A549 (cell line): ENCODE data around the gene SYNM. TPM values are rescaled to one million over a fixed set of nuclear protein-coding genes. Genes with fewer than 3 reads are reported as not detected.
A peak's percentile ranks its signal among the peaks of the same experiment; 100 is the strongest.

ENCODE experiments used
- ATAC-seq, 2 experiments: fragments of 200-7000 bp in 1 of 2; fragments of >200 bp in 1 of 2; cut with Nextera tagmentation in 1 of 2; cut with Tn5 transposase in 1 of 2; 3 replicates each; pipeline versions ENCODE4 v1.8.0 to v1.9.1; 2018 to 2020; ENCODE audit warnings: mild to moderate bottlenecking in 1 of 2, moderate library complexity in 1 of 2
- CTCF ChIA-PET: fragments of 300-600 bp; sonication (Branson Sonifier 250); formaldehyde crosslinking; extraction: SDS; loops from one replicate; lab custom pipeline; 2021; ENCODE audit warnings: antibody characterized with exemption, inconsistent platforms; lab: Yijun Ruan, JAX
- POLR2A ChIA-PET: fragments of 350-600 bp; formaldehyde crosslinking; extraction: SDS; loops from one replicate; lab custom pipeline; 2021; ENCODE audit warnings: antibody characterized with exemption, inconsistent platforms; lab: Yijun Ruan, JAX
- DNase-seq, 2 experiments: peaks; one replicate each; pipeline versions ENCODE4 v3.0.0 to v3.0.0-alpha.2; 2011 to 2016; ENCODE audit warnings: low read depth in 1 of 2, low spot score in 1 of 2
- FAIRE-seq: peaks from 2 replicates; lab custom pipeline; 2011; peaks lifted over from hg19 to GRCh38; lab: Jason Lieb, UNC
- H3K27ac ChIP-seq, 2 experiments: fragments of >200 bp; sonication (Bioruptor Twin); formaldehyde crosslinking; 3 replicates each; pipeline ENCODE4 v1.5.1; 2016 to 2017
- H3K4me1 ChIP-seq: fragments of >200 bp; sonication (Bioruptor Twin); formaldehyde crosslinking; 3 replicates; pipeline ENCODE4 v1.6.1; 2016
- H3K4me2 ChIP-seq: fragments of >200 bp; sonication (Bioruptor Twin); formaldehyde crosslinking; 3 replicates; pipeline ENCODE4 v1.6.1; 2016
- H3K4me3 ChIP-seq: fragments of >200 bp; sonication (Bioruptor Twin); formaldehyde crosslinking; 3 replicates; pipeline ENCODE4 v1.5.1; 2016
- H3K9me3 ChIP-seq: fragments of >200 bp; sonication (Bioruptor Twin); formaldehyde crosslinking; 3 replicates; pipeline ENCODE4 v1.6.1; 2016
- BCL3 ChIP-seq: fragments of >200 bp; sonication (Bioruptor Twin); formaldehyde crosslinking; IDR thresholded peaks from 3 replicates; pipeline ENCODE4 v1.6.1; 2016
- CBX2 ChIP-seq: fragments of 200-600 bp; sonication (generic); IDR thresholded peaks from 2 replicates; pipeline ENCODE4 v1.6.1; 2016; ENCODE audit warnings: low read depth, mild to moderate bottlenecking, borderline replicate concordance
- CBX8 ChIP-seq: fragments of 200-600 bp; sonication (generic); IDR thresholded peaks from 2 replicates; pipeline ENCODE4 v1.6.1; 2016
- CHD2 ChIP-seq: fragments of 150-350 bp; IDR thresholded peaks from 2 replicates; pipeline ENCODE4 v1.6.1; 2014; ENCODE audit warnings: low read length; ENCODE audit not compliant: partially characterized antibody
- EHMT2 ChIP-seq: fragments of 200-600 bp; sonication (generic); IDR thresholded peaks from 2 replicates; pipeline ENCODE4 v1.6.1; 2016; ENCODE audit warnings: antibody characterized with exemption, low read depth, mild to moderate bottlenecking, moderate library complexity
- FOSL2 ChIP-seq, 2 experiments: fragments of 450-650 bp in 1 of 2; fragments of >200 bp in 1 of 2; sonication (Bioruptor Twin) in 1 of 2; formaldehyde crosslinking; IDR thresholded peaks; 2 replicates each; pipeline versions ENCODE4 v1.5.0 to v1.6.1; 2016 to 2020; ENCODE audit warnings: mild to moderate bottlenecking in 1 of 2, moderate library complexity in 1 of 2
- FOXS1 ChIP-seq: fragments of 250-450 bp; sonication (Bioruptor Pico); IDR thresholded peaks from 2 replicates; pipeline ENCODE4 v1.5.0; 2020; ENCODE audit warnings: mild to moderate bottlenecking, moderate library complexity
- GATA3 ChIP-seq: IDR thresholded peaks from 2 replicates; pipeline ENCODE4 v1.6.1; 2012; ENCODE audit warnings: borderline replicate concordance
- HEYL ChIP-seq: fragments of 250-450 bp; sonication (Bioruptor Pico); IDR thresholded peaks from 2 replicates; pipeline ENCODE4 v1.8.0; 2021; ENCODE audit warnings: mild to moderate bottlenecking, moderate library complexity
- HOXB13 ChIP-seq: fragments of 250-450 bp; sonication (Bioruptor Pico); IDR thresholded peaks from 2 replicates; pipeline ENCODE4 v1.5.0; 2020; ENCODE audit warnings: low read depth, mild to moderate bottlenecking, moderate library complexity
- JUN ChIP-seq, 2 experiments: fragments of >200 bp; sonication (Bioruptor Twin); formaldehyde crosslinking; IDR thresholded peaks; 2 replicates in 1 of 2; 3 replicates in 1 of 2; pipeline ENCODE4 v1.6.1; 2016 to 2017
- JUNB ChIP-seq: fragments of >200 bp; sonication (Bioruptor Twin); formaldehyde crosslinking; IDR thresholded peaks from 2 replicates; pipeline ENCODE4 v1.6.1; 2016
- KDM1A ChIP-seq: fragments of 200-600 bp; sonication (generic); IDR thresholded peaks from 2 replicates; pipeline ENCODE4 v1.6.1; 2016; ENCODE audit warnings: low read depth, mild to moderate bottlenecking
- MAZ ChIP-seq: fragments of 150-350 bp; IDR thresholded peaks from 2 replicates; pipeline ENCODE4 v1.6.1; 2014; ENCODE audit warnings: antibody characterized with exemption, low read depth, low read length, borderline replicate concordance
- NFE2L2 ChIP-seq: fragments of 150-350 bp; conservative IDR thresholded peaks from 2 replicates; pipeline ENCODE4 v1.6.1; 2014; ENCODE audit warnings: low read length
- RAD21 ChIP-seq, 2 experiments: fragments of >200 bp in 1 of 2; sonication (Bioruptor Twin) in 1 of 2; formaldehyde crosslinking in 1 of 2; IDR thresholded peaks in 1 of 2; conservative IDR thresholded peaks in 1 of 2; 2 replicates in 1 of 2; 3 replicates in 1 of 2; pipeline ENCODE4 v1.6.1; 2012 to 2018; ENCODE audit warnings: inconsistent platforms in 1 of 2
- RARB ChIP-seq: fragments of 250-450 bp; sonication (Bioruptor Pico); IDR thresholded peaks from 2 replicates; pipeline ENCODE4 v1.8.0; 2021; ENCODE audit warnings: mild to moderate bottlenecking, moderate library complexity
- RCOR1 ChIP-seq: fragments of 150-350 bp; IDR thresholded peaks from 2 replicates; pipeline ENCODE4 v1.6.1; 2014; ENCODE audit warnings: antibody characterized with exemption, low read length, low read depth
- RFX5 ChIP-seq: fragments of 450-650 bp; IDR thresholded peaks from 2 replicates; pipeline ENCODE4 v1.7.1; 2014; ENCODE audit warnings: antibody characterized with exemption, mild to moderate bottlenecking, moderate library complexity
- TFCP2L1 ChIP-seq: fragments of 250-450 bp; sonication (Bioruptor Pico); IDR thresholded peaks from 2 replicates; pipeline ENCODE4 v1.5.0; 2021; ENCODE audit warnings: mild to moderate bottlenecking
- ZNF302 ChIP-seq: fragments of 250-450 bp; sonication (Bioruptor Pico); IDR thresholded peaks from 2 replicates; pipeline ENCODE4 v1.9.0; 2021; ENCODE audit warnings: inconsistent platforms, mild to moderate bottlenecking, moderate library complexity
- WGBS: methylation state at CpG from one replicate; pipeline ENCODE4 v1.1.6; 2017; ENCODE audit errors: missing lambda C conversion rate; 5-methylcytosine and 5-hydroxymethylcytosine counted together
- polyA plus RNA-seq, 4 experiments: library from polyadenylated mRNA; depleted of rRNA in 3 of 4; stranded (reverse); fragments of >200 nt; fragmentation: RNase III in 1 of 4; extraction: RNeasy Plus Mini Kit Qiagen cat#74134 plus additional on column Dnase treatment in 1 of 4; gene quantifications; 2 replicates in 3 of 4; 3 replicates in 1 of 4; pipeline ENCODE4 v1.2.3, GENCODE V29; 2011 to 2017
- TF ChIP-seq, protein P1 (sequence below): IDR thresholded peaks from 2 replicates; pipeline ENCODE4 v1.6.1; 2012
- TF ChIP-seq, protein P2 (sequence below): fragments of 450-650 bp; IDR thresholded peaks from 2 replicates; pipeline ENCODE4 v1.6.1; 2014; ENCODE audit warnings: antibody characterized with exemption
- TF ChIP-seq, protein P3 (sequence below): fragments of 150-350 bp; IDR thresholded peaks from 2 replicates; pipeline ENCODE4 v1.6.1; 2014; ENCODE audit warnings: low read depth, mild to moderate bottlenecking, low read length
- TF ChIP-seq, protein P4 (sequence below): fragments of 250-450 bp; sonication (Bioruptor Pico); IDR thresholded peaks from 2 replicates; pipeline ENCODE4 v1.5.0; 2020; ENCODE audit warnings: low read depth, mild to moderate bottlenecking, moderate library complexity

SYNM gene
- polyA plus RNA-seq, 2 of the 4 experiments (the other 2 are of a cell fraction) = 22.6 to 37.7 TPM

- no peak overlapping the region for H3K4me2 ChIP-seq
- FAIRE-seq = no peak
- no peak overlapping the region for H3K4me3 ChIP-seq
- no peak overlapping the region for H3K27ac ChIP-seq
- no peak for DNase-seq
- CTCF ChIA-PET = interaction anchor here (0.7 to 4.9 kb wide), 6 partner anchors 9 to 96 kb away, joined by 3 to 17 read pairs (median 4); partner anchors contain the start of gene SYNM
- no peaks in the 10 kb centered on the region for H3K4me1 ChIP-seq
- H3K9me3 ChIP-seq = no peaks in the 10 kb centered on the region
- no peak for ATAC-seq
- POLR2A ChIA-PET = no interaction called here
- TF ChIP-seq FOXS1 (CRISPR knock-in tag) = no peak
- TF ChIP-seq, protein P1, sequence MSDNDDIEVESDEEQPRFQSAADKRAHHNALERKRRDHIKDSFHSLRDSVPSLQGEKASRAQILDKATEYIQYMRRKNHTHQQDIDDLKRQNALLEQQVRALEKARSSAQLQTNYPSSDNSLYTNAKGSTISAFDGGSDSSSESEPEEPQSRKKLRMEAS = no peak
- TF ChIP-seq EHMT2 = no peak
- TF ChIP-seq, protein P2, sequence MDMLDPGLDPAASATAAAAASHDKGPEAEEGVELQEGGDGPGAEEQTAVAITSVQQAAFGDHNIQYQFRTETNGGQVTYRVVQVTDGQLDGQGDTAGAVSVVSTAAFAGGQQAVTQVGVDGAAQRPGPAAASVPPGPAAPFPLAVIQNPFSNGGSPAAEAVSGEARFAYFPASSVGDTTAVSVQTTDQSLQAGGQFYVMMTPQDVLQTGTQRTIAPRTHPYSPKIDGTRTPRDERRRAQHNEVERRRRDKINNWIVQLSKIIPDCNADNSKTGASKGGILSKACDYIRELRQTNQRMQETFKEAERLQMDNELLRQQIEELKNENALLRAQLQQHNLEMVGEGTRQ = no peak
- TF ChIP-seq FOSL2 (IDR thresholded peaks at IDR 0.05) = no peak
- TF ChIP-seq FOSL2 (CRISPR knock-in tag; IDR thresholded peaks at IDR 0.05) = no peak
- TF ChIP-seq, protein P3, sequence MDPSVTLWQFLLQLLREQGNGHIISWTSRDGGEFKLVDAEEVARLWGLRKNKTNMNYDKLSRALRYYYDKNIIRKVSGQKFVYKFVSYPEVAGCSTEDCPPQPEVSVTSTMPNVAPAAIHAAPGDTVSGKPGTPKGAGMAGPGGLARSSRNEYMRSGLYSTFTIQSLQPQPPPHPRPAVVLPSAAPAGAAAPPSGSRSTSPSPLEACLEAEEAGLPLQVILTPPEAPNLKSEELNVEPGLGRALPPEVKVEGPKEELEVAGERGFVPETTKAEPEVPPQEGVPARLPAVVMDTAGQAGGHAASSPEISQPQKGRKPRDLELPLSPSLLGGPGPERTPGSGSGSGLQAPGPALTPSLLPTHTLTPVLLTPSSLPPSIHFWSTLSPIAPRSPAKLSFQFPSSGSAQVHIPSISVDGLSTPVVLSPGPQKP = no peak
- TF ChIP-seq, protein P4, sequence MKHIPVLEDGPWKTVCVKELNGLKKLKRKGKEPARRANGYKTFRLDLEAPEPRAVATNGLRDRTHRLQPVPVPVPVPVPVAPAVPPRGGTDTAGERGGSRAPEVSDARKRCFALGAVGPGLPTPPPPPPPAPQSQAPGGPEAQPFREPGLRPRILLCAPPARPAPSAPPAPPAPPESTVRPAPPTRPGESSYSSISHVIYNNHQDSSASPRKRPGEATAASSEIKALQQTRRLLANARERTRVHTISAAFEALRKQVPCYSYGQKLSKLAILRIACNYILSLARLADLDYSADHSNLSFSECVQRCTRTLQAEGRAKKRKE (CRISPR knock-in tag) = no peak
- no peak for TF ChIP-seq ZNF302 (CRISPR knock-in tag)
- no peak for TF ChIP-seq CBX2
- TF ChIP-seq CHD2 = no peak
- TF ChIP-seq RARB (CRISPR knock-in tag) = no peak
- TF ChIP-seq GATA3 = no peak
- no peak for TF ChIP-seq HEYL (CRISPR knock-in tag)
- no peak for TF ChIP-seq RFX5
- no peak for TF ChIP-seq JUN (IDR thresholded peaks at IDR 0.05)
- TF ChIP-seq KDM1A = no peak
- no peak for TF ChIP-seq CBX8
- WGBS = 98% methylated on average over 2 of the region's 2 CpGs
Measured at GRCh38 chr15:99176757-99177156, 71.9 kb downstream of the SYNM start.

GRCh38 chr15:99177679-99178078, 72.8 kb downstream of the SYNM start:
- ChIA-PET POLR2A (no interaction called here), CTCF (interaction anchor here (1.8 to 4.9 kb wide), 2 partner anchors 36 to 72 kb away, joined by 4 to 17 read pairs; partner anchors contain the start of gene SYNM)
- H3K4me1 ChIP-seq = no peaks in the 10 kb centered on the region
- no peaks in the 10 kb centered on the region for H3K9me3 ChIP-seq
- DNase-seq (no peak), ATAC-seq (no peak)
- H3K4me3 ChIP-seq = no peak overlapping the region
- no peak overlapping the region for H3K27ac ChIP-seq
- 89% methylated on average over 2 of the region's 2 CpGs for WGBS
- no peak overlapping the region for H3K4me2 ChIP-seq
- TF ChIP-seq TFCP2L1 (CRISPR knock-in tag) (no peak), JUNB (no peak), HOXB13 (CRISPR knock-in tag) (no peak), RAD21 (conservative IDR thresholded peaks at IDR 0.05 in 1 of 2, IDR thresholded peaks at IDR 0.05 in 1 of 2) (no peak), JUN (IDR thresholded peaks at IDR 0.05) (no peak), CBX2 (no peak), RARB (CRISPR knock-in tag) (no peak), NFE2L2 (no peak), GATA3 (no peak), BCL3 (no peak), ZNF302 (CRISPR knock-in tag) (no peak), MAZ (no peak), RCOR1 (no peak)
- TF ChIP-seq, protein P3 = no peak
- TF ChIP-seq, all 56 proteins: peak for 0
- peak; percentile 7 for FAIRE-seq
